ENCODE results near the gene DBET.
"Not testable (repeated sequence)": the region's sequence is repeated elsewhere in the genome, so short reads cannot be mapped to it uniquely, and the experiment has no call there.

- TF ChIP-seq CTCF, POLR2A, EP300, POLR2AphosphoS5 (IDR thresholded peaks at IDR 0.05): not testable (repeated sequence)
Measured at GRCh38 chr4:190106191-190106590, 41.9 kb downstream of the DBET start.

All from gastroesophageal sphincter (tissue), 3 donors.